PC-3 (cell line): ENCODE measurements around the gene CNOT11.

Experiments used
- EZH2 ChIP-seq: fragments of 300-600 bp; sonication (generic); IDR thresholded peaks from one replicate; pipeline ENCODE4 v1.6.1; 2017; ENCODE audit warnings: antibody characterized with exemption, mild to moderate bottlenecking, low read length; ENCODE audit not compliant: unreplicated experiment
- EZH2phosphoT487 ChIP-seq: fragments of 300-600 bp; sonication (generic); IDR thresholded peaks from 2 replicates; pipeline ENCODE4 v1.6.1; 2018; ENCODE audit warnings: mild to moderate bottlenecking, antibody characterized with exemption, low read length, borderline replicate concordance
- TF ChIP-seq, protein P1 (sequence below): fragments of 300-600 bp; sonication (generic); conservative IDR thresholded peaks from 2 replicates; pipeline ENCODE4 v1.5.1; 2017; ENCODE audit warnings: antibody characterized with exemption, low read depth, mild to moderate bottlenecking, low read length

DNA sequence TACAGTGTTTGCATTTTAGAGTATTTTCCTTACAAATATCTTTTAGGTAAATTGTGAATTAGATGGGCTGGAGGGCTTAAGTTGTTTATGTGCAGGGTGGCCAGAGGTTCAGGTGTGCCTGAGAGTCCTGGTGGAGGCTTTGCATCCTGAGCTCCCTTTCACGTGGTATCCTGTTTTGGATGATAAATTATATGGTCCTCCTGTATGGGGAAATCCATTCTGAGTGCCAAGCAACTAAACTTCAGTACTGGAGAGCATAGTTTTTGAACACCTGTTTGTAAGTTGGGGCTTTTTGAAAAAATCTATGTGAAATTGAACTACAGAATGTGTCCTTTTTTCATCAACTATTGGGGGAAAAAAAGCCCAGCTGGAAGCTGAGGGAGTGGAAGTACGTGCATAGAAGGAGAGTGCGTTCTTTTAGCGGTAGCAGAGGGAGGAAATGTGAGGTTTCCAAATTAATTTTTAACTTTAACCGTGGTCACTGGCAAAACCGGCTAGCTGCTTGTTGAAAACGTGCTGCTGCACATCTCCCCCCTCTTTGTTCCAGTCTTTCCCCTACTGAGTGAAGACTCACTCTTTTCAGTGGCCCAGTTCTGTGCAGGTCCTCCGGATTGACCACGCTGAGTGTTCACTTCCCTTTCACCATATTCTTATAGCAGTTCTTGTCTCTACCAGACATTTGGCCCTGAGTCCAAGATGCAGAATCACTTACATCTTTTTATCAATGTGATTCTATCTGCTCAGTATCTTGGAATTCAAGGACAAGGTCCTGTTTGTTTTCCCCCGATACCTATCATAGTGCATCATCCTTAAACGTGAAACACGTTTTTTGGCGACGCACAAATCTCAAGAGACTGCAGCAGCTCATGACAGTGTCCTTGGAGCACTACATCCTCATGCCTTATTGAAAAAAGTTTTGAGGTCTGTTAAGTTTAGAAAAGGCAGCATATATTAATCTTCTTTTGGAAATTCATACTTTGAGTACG lies 15.3 kb downstream of the CNOT11 start:
- TF ChIP-seq, protein P1, sequence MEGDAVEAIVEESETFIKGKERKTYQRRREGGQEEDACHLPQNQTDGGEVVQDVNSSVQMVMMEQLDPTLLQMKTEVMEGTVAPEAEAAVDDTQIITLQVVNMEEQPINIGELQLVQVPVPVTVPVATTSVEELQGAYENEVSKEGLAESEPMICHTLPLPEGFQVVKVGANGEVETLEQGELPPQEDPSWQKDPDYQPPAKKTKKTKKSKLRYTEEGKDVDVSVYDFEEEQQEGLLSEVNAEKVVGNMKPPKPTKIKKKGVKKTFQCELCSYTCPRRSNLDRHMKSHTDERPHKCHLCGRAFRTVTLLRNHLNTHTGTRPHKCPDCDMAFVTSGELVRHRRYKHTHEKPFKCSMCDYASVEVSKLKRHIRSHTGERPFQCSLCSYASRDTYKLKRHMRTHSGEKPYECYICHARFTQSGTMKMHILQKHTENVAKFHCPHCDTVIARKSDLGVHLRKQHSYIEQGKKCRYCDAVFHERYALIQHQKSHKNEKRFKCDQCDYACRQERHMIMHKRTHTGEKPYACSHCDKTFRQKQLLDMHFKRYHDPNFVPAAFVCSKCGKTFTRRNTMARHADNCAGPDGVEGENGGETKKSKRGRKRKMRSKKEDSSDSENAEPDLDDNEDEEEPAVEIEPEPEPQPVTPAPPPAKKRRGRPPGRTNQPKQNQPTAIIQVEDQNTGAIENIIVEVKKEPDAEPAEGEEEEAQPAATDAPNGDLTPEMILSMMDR: no peak
- TF ChIP-seq EZH2 (no peak), EZH2phosphoT487 (no peak)
